HG03108 (cell line): ENCODE data around the gene ANXA6.

Experiments used
- ATAC-seq: cut with Tn5 transposase; IDR thresholded peaks from one replicate; pipeline ENCODE4 v1.9.1; 2021; ENCODE audit warnings: moderate library complexity; ENCODE audit not compliant: unreplicated experiment

Gene ANXA6

DNA sequence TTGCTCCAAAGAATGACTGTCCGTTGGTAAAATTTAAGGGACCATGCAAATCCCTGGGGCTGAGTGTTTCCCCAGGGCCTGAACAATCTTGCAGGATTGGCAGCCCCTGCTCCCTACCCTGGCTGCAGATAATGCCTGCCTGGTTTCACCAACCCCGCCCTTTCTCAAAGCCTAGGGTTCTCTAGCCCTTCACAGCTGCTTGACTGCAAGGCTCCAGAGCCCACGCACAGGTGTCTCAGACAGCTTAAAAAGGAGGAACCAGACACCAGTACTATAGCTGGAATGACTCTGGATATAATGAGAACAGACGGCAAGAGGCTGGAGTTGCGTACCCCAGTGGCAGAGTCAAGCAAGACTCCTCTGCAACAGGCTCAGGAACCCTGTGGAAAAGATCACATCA lies 51.5 kb downstream of the ANXA6 start:
- no peak for ATAC-seq

DNA sequence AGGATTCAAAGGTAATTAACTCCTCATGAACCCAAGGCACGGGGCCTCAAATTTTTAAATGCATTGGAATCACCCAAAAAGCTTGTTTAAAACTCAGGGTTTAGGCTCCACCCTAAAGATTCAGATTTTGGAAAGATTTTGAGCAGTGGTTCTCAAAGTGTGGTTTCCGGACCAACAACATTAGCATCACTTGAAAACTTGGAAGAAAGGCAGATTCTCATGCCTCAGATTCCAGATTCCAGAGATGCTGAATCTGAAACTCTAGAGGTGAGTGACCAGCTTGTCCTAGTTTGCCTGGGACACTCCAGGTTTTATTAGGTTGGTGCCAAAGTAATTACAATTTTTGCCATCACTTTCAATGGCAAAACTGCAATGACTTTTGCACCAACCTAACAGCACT lies 52.0 kb downstream of the ANXA6 start:
- ATAC-seq, result no peak

GRCh38 chr5:151104795-151105194 lies 52.8 kb downstream of the ANXA6 start:
- no peak for ATAC-seq

- no peak for ATAC-seq
Measured at GRCh38 chr5:151101746-151102145, 55.8 kb downstream of the ANXA6 start.

DNA sequence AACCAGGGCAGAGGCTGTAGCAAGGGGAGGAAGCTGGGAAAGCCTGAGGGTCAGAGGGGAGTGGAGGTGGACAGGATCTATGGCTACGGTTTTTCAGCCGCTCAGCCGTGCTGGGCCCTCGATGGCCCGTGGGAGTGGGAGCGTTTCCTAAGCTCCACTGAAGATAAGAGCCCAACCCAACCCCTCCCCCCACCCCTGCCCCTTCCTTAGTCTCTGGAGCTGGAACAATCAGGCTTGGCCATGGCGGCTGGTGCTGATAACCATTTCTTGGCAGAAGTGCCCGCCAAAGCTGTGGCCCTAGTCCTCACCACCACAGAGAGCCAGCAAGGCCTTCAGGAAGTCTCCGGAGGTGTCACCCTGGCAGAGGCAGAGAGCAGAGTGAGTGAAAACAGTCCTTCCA lies 56.4 kb downstream of the ANXA6 start:
- no peak for ATAC-seq

- no peak for ATAC-seq
Measured at GRCh38 chr5:151100681-151101080, 56.9 kb downstream of the ANXA6 start.

DNA sequence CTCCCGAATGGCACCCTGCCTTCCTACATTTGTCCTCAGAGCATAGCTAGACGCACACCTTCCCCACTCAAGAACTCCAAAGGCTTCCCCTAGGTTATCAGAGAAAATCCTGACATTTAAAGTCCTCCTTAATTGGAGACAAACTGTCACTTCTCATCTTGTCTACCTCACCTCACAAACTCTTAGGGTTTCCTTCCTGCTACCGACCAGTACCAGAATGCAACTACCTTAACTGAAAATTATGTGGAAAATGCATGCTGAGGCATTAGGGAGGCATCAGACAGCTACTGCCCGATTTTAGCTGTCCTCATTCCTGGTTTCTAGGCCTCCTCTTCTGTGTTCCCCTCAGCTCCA lies 58.8 kb downstream of the ANXA6 start:
- ATAC-seq, result no peak

- peak; percentile 40 for ATAC-seq
Measured at GRCh38 chr5:151097820-151098767, 59.5 kb downstream of the ANXA6 start.

DNA sequence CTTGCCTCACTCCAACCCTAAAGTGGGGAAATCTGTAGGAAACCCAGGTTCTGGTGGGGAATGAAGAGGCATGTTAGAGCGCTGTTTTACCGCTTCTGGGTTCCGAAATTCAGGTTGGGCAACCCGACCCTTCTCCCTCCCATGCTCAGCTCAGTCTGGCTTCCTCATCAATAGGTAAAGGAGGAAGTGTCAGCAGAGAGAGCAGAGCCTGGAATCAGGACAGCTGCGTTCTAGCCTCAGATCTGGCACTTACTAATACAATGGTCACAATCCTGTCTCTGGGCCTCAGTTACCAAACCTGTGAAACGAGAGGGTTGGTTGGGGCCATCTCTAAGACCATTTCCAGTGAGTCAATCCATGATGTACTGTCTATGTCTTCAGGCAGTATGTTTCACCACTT lies 60.5 kb downstream of the ANXA6 start:
- no peak for ATAC-seq

DNA sequence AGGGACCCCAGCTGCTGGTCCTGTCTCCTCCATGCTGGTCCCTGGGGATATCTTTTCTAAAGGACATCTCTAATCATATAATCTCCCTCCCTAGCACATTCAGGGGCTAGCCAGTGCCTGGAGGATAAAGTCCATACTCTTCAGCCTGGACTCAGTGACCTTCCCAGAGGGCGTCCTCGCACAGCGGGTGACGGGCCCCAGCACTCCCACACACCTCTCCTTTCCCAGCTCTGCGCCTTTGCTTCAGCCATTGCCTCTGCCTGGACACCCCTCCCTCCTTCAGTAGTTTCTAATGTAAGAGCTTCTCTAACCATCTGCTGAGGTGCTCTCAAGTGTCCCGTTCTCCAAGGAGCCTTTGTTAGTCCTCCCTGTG lies 61.6 kb downstream of the ANXA6 start:
- no peak for ATAC-seq

GRCh38 chr5:151095341-151096000 lies 62.1 kb downstream of the ANXA6 start:
- ATAC-seq, result no peak

DNA sequence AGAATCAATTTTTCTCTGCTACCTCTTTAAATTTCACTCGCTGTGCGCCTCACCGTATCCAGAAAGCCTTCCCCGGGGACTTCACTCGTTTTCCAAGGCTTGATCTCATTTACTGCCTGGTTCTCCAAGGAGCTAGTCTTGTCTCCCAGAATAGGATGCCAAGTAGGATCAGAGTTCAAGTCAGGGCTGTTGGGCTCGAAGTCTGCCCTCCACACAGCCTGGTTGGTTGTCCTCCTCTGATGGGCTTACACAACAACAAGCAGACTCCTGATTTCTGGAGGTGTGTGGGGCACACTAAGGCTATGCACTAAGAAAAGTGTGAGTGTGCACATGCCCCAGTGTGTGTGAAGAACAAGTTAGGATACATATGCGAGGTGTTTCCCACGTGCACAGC lies 62.7 kb downstream of the ANXA6 start:
- ATAC-seq, result no peak

DNA sequence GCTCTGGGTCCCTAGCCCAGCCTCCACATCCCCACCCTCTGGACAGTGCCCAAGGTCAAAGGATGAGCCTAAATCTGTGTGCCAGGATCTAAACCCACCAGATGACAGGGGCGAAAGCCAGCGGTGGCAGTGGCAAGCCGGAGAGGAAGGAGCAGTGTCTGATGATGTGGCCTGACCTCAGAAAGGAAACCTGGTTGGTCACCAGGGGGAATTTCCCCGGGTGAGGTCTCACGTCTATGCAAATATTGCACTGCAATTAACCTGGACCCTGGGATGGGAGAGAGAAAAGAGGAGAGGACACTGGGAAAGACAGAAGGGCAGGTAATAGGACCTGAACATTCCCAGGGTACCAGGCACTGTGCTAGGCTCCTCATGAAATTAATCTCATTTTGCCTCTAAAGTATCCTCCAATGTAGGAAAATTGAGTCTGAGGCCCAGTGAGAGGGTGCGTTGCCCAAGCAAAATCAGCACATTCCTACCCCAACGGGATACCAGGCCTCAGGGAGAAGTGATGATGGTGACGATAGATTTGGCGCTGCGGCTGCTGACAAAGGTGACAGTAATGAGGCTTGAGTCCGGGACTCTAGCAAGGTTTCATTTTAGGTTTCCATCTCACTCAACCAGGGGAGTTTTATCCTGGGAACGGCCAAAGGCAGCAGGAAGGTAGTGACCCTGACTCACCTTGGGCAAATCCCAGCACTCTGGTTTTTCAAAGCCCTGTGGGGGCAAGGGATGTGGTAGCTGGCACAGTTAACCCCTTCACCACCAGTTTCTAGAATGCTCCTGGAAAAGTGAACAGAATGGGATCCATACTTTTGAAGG lies 63.3 kb downstream of the ANXA6 start:
- peak; percentile 67 for ATAC-seq

DNA sequence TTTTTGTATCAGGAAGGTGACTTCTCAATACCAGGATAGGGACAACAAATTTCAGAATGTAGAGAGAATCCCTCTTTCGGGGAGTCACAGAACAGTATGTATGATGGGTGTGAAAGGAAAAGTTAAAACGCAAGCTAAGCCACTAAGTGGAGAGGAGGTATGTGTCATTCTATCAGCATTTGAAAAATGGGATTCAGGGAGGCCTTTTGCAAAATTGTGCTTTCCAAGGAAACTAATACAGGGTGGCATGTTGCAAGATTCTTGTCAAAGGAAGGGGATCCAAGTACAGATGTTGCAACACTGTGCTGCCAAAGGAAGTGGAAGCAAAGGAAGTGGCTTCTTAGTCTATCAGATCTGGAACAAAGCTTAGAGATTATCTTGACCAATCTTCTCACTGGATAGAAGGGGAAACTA lies 64.1 kb downstream of the ANXA6 start:
- peak; percentile 7 for ATAC-seq

- ATAC-seq, result no peak
Measured at GRCh38 chr5:151092762-151093161, 64.8 kb downstream of the ANXA6 start.

DNA sequence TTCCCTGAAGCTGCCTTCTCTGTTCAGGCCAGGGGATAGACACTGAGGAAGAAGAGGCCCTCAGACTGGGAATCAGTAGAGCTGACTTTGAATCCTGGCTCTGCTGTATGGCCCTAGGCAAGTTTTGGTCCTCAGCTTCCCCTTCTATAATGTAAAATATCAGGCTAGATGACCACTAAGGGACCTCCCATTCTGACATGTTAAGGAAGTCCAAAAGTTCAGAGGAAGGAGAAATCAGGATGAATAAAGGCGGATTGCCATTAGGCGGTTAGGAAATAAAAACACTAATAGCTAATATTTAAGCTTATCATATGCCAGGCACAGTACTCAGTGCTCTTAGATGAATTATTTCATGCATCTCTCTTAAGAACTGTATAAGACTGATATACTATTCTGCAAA lies 67.9 kb downstream of the ANXA6 start:
- no peak for ATAC-seq

GRCh38 chr5:151088986-151089385 lies 68.6 kb downstream of the ANXA6 start:
- no peak for ATAC-seq

DNA sequence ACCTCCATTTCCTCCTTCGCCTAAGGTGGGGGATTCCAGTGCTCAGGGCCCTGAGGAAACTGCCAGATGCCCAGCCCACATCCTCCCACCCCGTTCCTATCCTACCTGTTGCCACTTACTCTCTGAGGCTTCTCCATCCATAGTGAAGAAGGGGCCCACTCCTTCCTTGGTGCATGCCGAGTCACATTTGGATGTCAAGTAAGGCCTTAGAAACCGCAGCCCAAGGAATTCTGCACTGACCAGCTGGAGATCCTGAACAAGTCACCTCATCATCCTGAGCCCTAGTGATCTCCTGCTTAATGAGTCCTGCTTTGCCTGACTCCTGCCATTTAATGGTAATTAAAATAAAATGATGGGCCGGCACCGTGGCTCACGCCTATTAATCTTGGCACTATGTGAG lies 70.1 kb downstream of the ANXA6 start:
- no peak for ATAC-seq

DNA sequence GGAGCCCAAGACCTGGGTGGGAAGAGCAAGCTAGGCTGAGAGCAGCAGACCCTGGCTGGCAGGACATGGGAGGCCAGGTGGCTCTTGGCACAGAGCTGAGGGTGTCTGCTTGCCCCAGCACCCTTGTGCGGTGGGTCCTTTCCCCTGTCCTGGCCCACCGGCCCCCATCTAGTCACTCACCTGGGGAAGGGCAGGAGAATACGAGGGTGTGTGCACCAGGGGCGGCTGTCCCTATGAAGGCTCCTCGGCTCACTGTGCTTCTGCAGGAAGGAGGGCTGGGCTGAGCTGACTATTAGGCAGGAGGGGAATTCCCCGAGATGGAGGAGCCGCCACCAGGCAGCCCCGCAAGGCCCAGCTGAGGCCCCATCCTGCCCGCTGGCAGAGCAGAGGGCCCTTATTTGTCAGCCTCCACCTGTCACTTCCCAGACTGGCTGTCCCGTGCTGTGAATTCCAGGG lies 70.6 kb downstream of the ANXA6 start:
- ATAC-seq, result peak; percentile 73

DNA sequence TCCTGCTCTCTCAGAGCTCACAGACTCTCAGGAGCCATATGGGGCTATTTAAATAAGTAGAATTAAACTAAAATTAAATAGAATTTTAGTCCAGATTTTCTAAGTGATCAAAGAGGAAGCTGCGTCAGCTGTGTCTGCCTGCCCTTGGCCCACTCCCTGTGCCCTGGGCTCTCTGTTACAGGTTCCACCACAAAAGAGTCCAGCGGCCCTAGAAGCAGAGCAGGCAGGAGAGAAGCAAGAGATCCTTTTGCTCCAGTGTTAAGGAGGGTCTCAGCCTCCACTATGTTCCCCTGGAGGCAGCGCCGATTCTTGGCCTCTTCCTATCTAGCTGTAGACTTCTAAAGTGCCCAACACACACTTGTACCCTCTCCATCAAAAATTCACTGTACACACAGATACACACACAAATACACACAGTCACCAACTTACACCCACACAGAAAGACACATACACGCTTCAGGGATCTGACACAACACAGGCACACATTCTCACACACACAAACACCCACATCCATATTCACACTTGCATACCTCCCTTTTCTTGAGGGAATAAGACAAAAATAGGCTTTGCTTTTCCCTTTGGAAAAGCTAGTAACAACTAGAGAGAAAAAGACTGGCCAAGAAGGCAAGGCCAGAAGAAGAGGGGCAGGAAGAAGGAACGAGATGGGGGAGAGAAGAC lies 71.2 kb downstream of the ANXA6 start:
- ATAC-seq, result no peak

DNA sequence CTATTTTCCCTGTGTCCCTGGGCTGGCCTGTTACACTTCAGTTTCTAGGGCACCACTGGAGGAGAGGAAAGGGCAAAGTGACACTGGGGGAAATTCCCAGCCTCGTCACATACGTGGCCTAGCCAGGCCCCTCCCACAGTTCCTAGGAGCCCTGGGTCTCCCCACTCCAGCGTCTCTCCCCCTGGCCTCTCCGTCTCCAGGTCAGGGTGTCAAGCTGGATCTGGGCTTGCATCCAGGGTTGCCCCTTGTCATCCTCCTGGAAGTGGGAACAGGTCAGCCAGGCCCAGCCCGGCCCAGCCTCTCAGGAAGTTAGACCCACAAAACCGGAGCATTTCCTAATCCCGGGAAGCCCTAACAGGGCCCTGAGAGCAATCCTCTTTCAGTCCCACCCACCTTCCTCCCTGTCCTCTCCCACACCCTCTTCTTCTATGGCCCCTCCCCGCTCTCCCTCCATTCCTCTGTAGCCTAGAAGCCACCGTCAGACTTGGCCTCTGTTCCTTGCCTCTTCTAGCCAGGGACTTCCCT lies 72.0 kb downstream of the ANXA6 start:
- ATAC-seq, result peak; percentile 13
